Mucosa of descending colon (tissue), 3 donors: Measurements from ENCODE around the gene THOP1. TPM values are rescaled to one million over a fixed set of nuclear protein-coding genes. Genes with fewer than 3 reads are reported as not detected.
A peak's percentile ranks its signal among the peaks of the same experiment; 100 is the strongest.

Source experiments
- ATAC-seq: fragments of 200-7000 bp; cut with Tn5 transposase; one replicate; pipeline ENCODE4 v1.9.1; 2020; ENCODE audit warnings: mild to moderate bottlenecking, moderate library complexity
- DNase-seq, 3 donors: peaks; one replicate each; pipeline ENCODE4 v3.0.0-alpha.2; 2020
- H3K36me3 ChIP-seq: fragments of 200-600 bp; one replicate; pipeline ENCODE4 v1.8.0; 2021; ENCODE audit warnings: low read depth, mild to moderate bottlenecking
- H3K4me1 ChIP-seq: fragments of 200-600 bp; one replicate; pipeline ENCODE4 v1.8.0; 2021; ENCODE audit warnings: low read depth, mild to moderate bottlenecking
- H3K4me3 ChIP-seq: fragments of 200-600 bp; one replicate; pipeline ENCODE4 v1.8.0; 2021; ENCODE audit warnings: mild to moderate bottlenecking
- H3K9me3 ChIP-seq: fragments of 200-600 bp; one replicate; pipeline ENCODE4 v1.8.0; 2021; ENCODE audit warnings: mild to moderate bottlenecking
- intact Hi-C, 2 donors: fragments of 100-400 bp; cut with DNase I in 1 of 2; cut with micrococcal nuclease in 1 of 2; formaldehyde crosslinking; loops; one replicate each; pipeline versions ENCODE4 v1.11.0 to v1.11.1; 2022; cut with DNase I, micrococcal nuclease
- total RNA-seq, 3 donors: library from RNA; stranded (reverse); fragmentation: NEBNext Ultra II Directional in 2 of 3; extraction: Animal tissue kit (Norgen Biotek cat#: 25700) in 2 of 3; gene quantifications; one replicate each; pipeline versions ENCODE4 v1.2.1 to v1.2.4, GENCODE V29; 2021 to 2023
- TF ChIP-seq, protein P1 (sequence below): fragments of 200-600 bp; IDR thresholded peaks from one replicate; pipeline ENCODE4 v1.8.0; 2022; ENCODE audit warnings: antibody characterized with exemption, mild to moderate bottlenecking
- donor health status: DM: no; HTN: no; CAD: no; lungs with moderate emphysema.
- donor health status: DM: no; HTN: no; CAD: no.
- donor health status: DM: no; HTN: yes; CAD: no.

THOP1 gene
- total RNA-seq, 3 donors from 2014 or later: 38.5 to 53.1 (median 46.6) TPM

- no peak overlapping the region for H3K4me3 ChIP-seq
- no peaks in the 10 kb centered on the region for H3K9me3 ChIP-seq
- TF ChIP-seq, protein P1, sequence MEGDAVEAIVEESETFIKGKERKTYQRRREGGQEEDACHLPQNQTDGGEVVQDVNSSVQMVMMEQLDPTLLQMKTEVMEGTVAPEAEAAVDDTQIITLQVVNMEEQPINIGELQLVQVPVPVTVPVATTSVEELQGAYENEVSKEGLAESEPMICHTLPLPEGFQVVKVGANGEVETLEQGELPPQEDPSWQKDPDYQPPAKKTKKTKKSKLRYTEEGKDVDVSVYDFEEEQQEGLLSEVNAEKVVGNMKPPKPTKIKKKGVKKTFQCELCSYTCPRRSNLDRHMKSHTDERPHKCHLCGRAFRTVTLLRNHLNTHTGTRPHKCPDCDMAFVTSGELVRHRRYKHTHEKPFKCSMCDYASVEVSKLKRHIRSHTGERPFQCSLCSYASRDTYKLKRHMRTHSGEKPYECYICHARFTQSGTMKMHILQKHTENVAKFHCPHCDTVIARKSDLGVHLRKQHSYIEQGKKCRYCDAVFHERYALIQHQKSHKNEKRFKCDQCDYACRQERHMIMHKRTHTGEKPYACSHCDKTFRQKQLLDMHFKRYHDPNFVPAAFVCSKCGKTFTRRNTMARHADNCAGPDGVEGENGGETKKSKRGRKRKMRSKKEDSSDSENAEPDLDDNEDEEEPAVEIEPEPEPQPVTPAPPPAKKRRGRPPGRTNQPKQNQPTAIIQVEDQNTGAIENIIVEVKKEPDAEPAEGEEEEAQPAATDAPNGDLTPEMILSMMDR: no peak
- DNase-seq: peak; percentile 63 to 81 (median 79)
- ATAC-seq: peak; percentile 93
- no peaks in the 10 kb centered on the region for H3K36me3 ChIP-seq
- peaks cover 17% of the 10 kb centered on the region for H3K4me1 ChIP-seq
- intact Hi-C loops: no loop called here
Observed at GRCh38 chr19:2811735-2812413, 26.6 kb downstream of the THOP1 start.

DNA sequence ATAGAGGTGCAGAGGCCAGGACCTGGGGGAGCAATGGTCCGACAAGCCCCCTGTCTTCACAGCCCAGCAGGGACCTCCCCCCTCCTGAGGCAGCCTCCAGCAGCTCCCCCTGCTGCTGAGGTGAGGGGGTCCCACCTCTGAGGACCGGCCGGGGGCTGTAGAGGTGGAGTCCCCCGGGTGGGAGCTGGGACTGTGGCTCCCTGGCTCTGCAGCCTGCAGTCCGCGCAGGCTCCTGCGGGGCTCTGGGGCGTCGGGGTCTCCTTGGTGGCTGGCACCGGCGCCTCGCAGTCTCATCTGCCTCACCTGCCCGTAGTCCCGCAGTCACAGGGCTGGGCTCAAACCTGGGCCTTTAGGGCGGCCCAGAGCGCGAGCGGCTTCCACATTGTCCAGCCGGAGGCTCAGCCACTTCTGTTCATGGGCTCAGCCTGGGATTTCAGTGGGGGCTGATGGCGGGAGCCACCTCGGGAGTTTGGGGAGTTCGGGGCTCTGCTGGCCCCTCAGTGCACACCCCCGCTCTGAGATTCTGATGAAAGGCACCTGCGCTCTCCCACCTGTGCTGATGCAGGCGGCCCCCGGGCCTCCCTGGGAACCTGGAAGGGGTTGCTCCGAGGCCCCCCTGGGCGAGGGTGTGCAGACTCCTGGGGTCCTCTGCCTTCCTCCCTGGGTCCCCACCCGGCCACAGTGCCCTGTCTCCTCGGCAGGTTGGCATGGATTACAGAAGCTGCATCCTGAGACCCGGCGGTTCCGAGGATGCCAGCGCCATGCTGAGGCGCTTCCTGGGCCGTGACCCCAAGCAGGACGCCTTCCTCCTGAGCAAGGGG lies 27.3 kb downstream of the THOP1 start:
- intact Hi-C loops: no loop called here
- H3K9me3 ChIP-seq: no peaks in the 10 kb centered on the region
- ATAC-seq (no peak), DNase-seq (no peak)
- peaks cover 17% of the 10 kb centered on the region for H3K4me1 ChIP-seq
- no peak overlapping the region for H3K4me3 ChIP-seq
- H3K36me3 ChIP-seq: no peaks in the 10 kb centered on the region
- TF ChIP-seq, protein P1: no peak

GRCh38 chr19:2813235-2814160 lies 28.2 kb downstream of the THOP1 start:
- Histone ChIP-seq H3K4me1 (peaks cover 17% of the 10 kb centered on the region), H3K4me3 (no peak overlapping the region), H3K36me3 (no peaks in the 10 kb centered on the region), H3K9me3 (no peaks in the 10 kb centered on the region)
- ATAC-seq (no peak), DNase-seq (peak in 1 of 3 donors; percentile 16)
- TF ChIP-seq, protein P1: no peak
- intact Hi-C loops: no loop called here

- DNase-seq (no peak), ATAC-seq (no peak)
- H3K9me3 ChIP-seq: no peaks in the 10 kb centered on the region
- peaks cover 17% of the 10 kb centered on the region for H3K4me1 ChIP-seq
- H3K4me3 ChIP-seq: no peak overlapping the region
- TF ChIP-seq, protein P1: no peak
- intact Hi-C loops: no loop called here
- no peaks in the 10 kb centered on the region for H3K36me3 ChIP-seq
Observed at GRCh38 chr19:2814426-2814825, 29.1 kb downstream of the THOP1 start.

GRCh38 chr19:2815191-2815614 lies 29.9 kb downstream of the THOP1 start:
- TF ChIP-seq, protein P1: no peak
- DNase-seq: peak in 1 of 3 donors; percentile 14
- intact Hi-C loops: no loop called here
- Histone ChIP-seq H3K4me1 (peaks cover 17% of the 10 kb centered on the region), H3K36me3 (no peaks in the 10 kb centered on the region), H3K4me3 (no peak overlapping the region), H3K9me3 (no peaks in the 10 kb centered on the region)
- no peak for ATAC-seq
